Prostate gland (tissue), 2 donors: Measurements from ENCODE around the gene TMEM100. TPM values are rescaled to one million over a fixed set of nuclear protein-coding genes. Genes with fewer than 3 reads are reported as not detected.

Experiments used
- DNase-seq: peaks from one replicate; pipeline ENCODE4 v3.0.0-alpha.2; 2019; ENCODE audit warnings: low spot score
- H3K27ac ChIP-seq, 2 donors: fragments of 200-600 bp; sonication (generic); 2 replicates each; pipeline ENCODE4 v1.5.1; 2017 to 2019
- H3K27me3 ChIP-seq: fragments of 200-600 bp; sonication (generic); replicated peaks from 2 replicates; pipeline ENCODE4 v1.5.1; 2019; ENCODE audit not compliant: insufficient read depth
- H3K36me3 ChIP-seq, 2 donors: fragments of 200-600 bp; sonication (generic); 1 replicate in 1 of 2; 2 replicates in 1 of 2; pipeline versions ENCODE4 v1.5.1 to v1.8.1; 2017 to 2019
- H3K4me1 ChIP-seq: fragments of 200-600 bp; sonication (generic); replicated peaks from 2 replicates; pipeline ENCODE4 v1.5.1; 2019
- H3K4me3 ChIP-seq, 2 donors: fragments of 200-600 bp; sonication (generic); 2 replicates each; pipeline ENCODE4 v1.5.1; 2017 to 2019
- H3K9me3 ChIP-seq: fragments of 200-600 bp; sonication (generic); 2 replicates; pipeline ENCODE4 v1.5.1; 2017
- CTCF ChIP-seq, 4 experiments: fragments of 200-600 bp in 2 of 4; fragments of 450-650 bp in 2 of 4; sonication (generic) in 2 of 4; IDR thresholded peaks; 1 replicate in 3 of 4; 2 replicates in 1 of 4; pipeline ENCODE4 v1.5.1; 2016 to 2019; ENCODE audit warnings: antibody characterized with exemption in 4 of 4, mild to moderate bottlenecking in 2 of 4, moderate library complexity in 2 of 4
- POLR2A ChIP-seq: fragments of 450-650 bp; IDR thresholded peaks from one replicate; pipeline ENCODE4 v1.6.1; 2016; ENCODE audit warnings: antibody characterized with exemption, mild to moderate bottlenecking
- POLR2AphosphoS5 ChIP-seq: sonication (generic); formaldehyde crosslinking; IDR thresholded peaks from one replicate; pipeline ENCODE4 v1.6.1; 2017; ENCODE audit warnings: antibody characterized with exemption
- whole genome bisulfite sequencing: methylation state at CpG from one replicate; pipeline ENCODE4 v1.1.5; 2018; 5-methylcytosine and 5-hydroxymethylcytosine counted together
- intact Hi-C: fragments of 100-400 bp; cut with DNase I; formaldehyde crosslinking; loops from one replicate; pipeline ENCODE4 v1.14.2; 2022
- total RNA-seq, 2 donors: library from RNA; depleted of rRNA; stranded (reverse); fragments of >200 nt; gene quantifications; one replicate each; pipeline ENCODE4 v1.1.0, GENCODE V29; 2016

The TMEM100 gene
- total RNA-seq, 2 donors from 2014 or later = 1.2 to 3.2 TPM

- WGBS = 62% methylated on average over 6 of the region's 6 CpGs
- Histone ChIP-seq H3K4me1 (no peaks in the 10 kb centered on the region), H3K9me3 (no peaks in the 10 kb centered on the region), H3K36me3 (no peaks in the 10 kb centered on the region), H3K27ac (no peak overlapping the region), H3K27me3 (peaks cover 2% of the 10 kb centered on the region), H3K4me3 (no peak overlapping the region)
- intact Hi-C loops = no loop called here
- no peak for DNase-seq
- no peak for TF ChIP-seq CTCF (IDR thresholded peaks at IDR 0.05)
- TF ChIP-seq POLR2AphosphoS5 = no peak
- no peak for TF ChIP-seq POLR2A
These were observed 1.5 kb downstream of the TMEM100 start for GRCh38 chr17:55720919-55721836.

GRCh38 chr17:55717898-55718735 is 4.5 kb downstream of the TMEM100 start:
- peak; percentile 70 for DNase-seq
- Histone ChIP-seq H3K4me3 (no peak overlapping the region), H3K27ac (no peak overlapping the region), H3K36me3 (no peaks in the 10 kb centered on the region), H3K4me1 (no peaks in the 10 kb centered on the region), H3K27me3 (peaks cover 2% of the 10 kb centered on the region), H3K9me3 (no peaks in the 10 kb centered on the region)
- intact Hi-C loops = loop anchor here (2.0 kb wide), 1 partner anchor 191 kb away; no protein-coding TSS in a partner anchor
- WGBS = 55% methylated on average over 11 of the region's 11 CpGs
- peak; percentile 56 to 74 (median 68) for TF ChIP-seq CTCF (IDR thresholded peaks at IDR 0.05)
- no peak for TF ChIP-seq POLR2A
- peak; percentile 6 for TF ChIP-seq POLR2AphosphoS5

GRCh38 chr17:55717432-55717831 is 5.2 kb downstream of the TMEM100 start:
- no peak overlapping the region for H3K4me3 ChIP-seq
- no peaks in the 10 kb centered on the region for H3K36me3 ChIP-seq
- WGBS = 95% methylated on average over 4 of the region's 4 CpGs
- DNase-seq = no peak
- H3K27ac ChIP-seq = no peak overlapping the region
- no peaks in the 10 kb centered on the region for H3K27me3 ChIP-seq
- intact Hi-C loops = no loop called here
- no peaks in the 10 kb centered on the region for H3K4me1 ChIP-seq
- TF ChIP-seq CTCF (IDR thresholded peaks at IDR 0.05) (no peak), POLR2AphosphoS5 (no peak), POLR2A (no peak)
- no peaks in the 10 kb centered on the region for H3K9me3 ChIP-seq

DNA sequence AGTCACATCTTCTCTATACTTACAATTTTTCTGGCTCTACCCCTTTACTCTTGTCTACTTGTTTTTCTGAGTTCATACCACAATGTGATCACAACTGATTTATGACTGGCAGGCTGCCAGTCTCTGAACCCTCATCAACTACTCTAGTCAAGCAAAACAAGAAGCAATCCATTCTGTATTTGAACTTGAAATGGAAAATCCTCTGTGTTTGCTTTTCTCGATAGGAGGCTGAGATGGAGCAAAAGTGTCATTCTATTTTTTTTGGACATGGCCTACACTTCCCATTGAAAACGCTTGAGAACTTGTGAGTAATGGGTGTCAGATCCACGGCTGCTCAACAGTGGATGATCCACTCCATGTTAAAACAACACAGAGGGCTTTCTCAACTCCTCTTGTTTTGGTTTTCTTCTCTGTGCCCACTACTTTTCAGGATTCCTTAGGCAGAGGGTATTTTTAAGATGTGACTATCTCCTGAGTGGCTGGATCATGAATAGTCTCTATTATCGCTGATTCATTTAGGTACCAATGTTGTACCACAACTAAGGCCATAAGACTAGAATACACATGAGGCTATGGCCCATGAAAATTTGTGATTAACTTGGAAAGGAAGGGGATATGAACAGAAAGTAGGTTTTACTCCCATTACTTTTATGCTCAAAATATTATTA is 11.7 kb downstream of the TMEM100 start:
- DNase-seq = no peak
- intact Hi-C loops = no loop called here
- TF ChIP-seq CTCF (IDR thresholded peaks at IDR 0.05) = no peak
- no peak for TF ChIP-seq POLR2A
- no peak for TF ChIP-seq POLR2AphosphoS5
- no peak overlapping the region for H3K4me3 ChIP-seq
- no peaks in the 10 kb centered on the region for H3K9me3 ChIP-seq
- H3K4me1 ChIP-seq = no peaks in the 10 kb centered on the region
- no peak overlapping the region for H3K27ac ChIP-seq
- no peaks in the 10 kb centered on the region for H3K27me3 ChIP-seq
- WGBS = 64% methylated on average over 4 of the region's 4 CpGs
- H3K36me3 ChIP-seq = no peaks in the 10 kb centered on the region
